IMR-90 (cell line): ENCODE measurements around the gene FNDC5. TPM values are rescaled to one million over a fixed set of nuclear protein-coding genes. Genes with fewer than 3 reads are reported as not detected.
A peak's percentile ranks its signal among the peaks of the same experiment; 100 is the strongest.

Source experiments
- ATAC-seq: fragments of 200-7000 bp; cut with Tn5 transposase; 2 replicates; pipeline ENCODE4 v1.9.1; 2020; ENCODE audit warnings: low read depth, mild to moderate bottlenecking, moderate library complexity
- BruUV-seq: library from RNA; stranded (reverse); fragments of 400-500 nt; replicated peaks from 2 replicates; lab custom pipeline; 2021; lab: Mats Ljungman, UMichigan
- CTCF ChIA-PET: fragments of 300-600 bp; formaldehyde crosslinking; extraction: SDS; loops from one replicate; lab custom pipeline; 2021; ENCODE audit warnings: antibody characterized with exemption; lab: Yijun Ruan, JAX
- POLR2A ChIA-PET: fragments of 300-600 bp; sonication (Branson Sonifier 250); formaldehyde crosslinking; loops from one replicate; lab custom pipeline; 2022; ENCODE audit warnings: antibody characterized with exemption; ENCODE audit not compliant: unreplicated experiment; lab: Charles Lee
- DNase-seq: peaks from one replicate; pipeline ENCODE4 v3.0.0; 2013
- H2AFZ ChIP-seq: replicated peaks from 2 replicates; pipeline ENCODE3; 2013; ENCODE audit warnings: low read length, mild to moderate bottlenecking; ENCODE audit not compliant: poor library complexity
- H2AK5ac ChIP-seq: 2 replicates; pipeline ENCODE4 v1.6.1; 2013; ENCODE audit warnings: low read depth, low read length, inconsistent platforms
- H2AK9ac ChIP-seq: replicated peaks from 2 replicates; pipeline ENCODE3; 2013; ENCODE audit warnings: mild to moderate bottlenecking, low read depth, low read length, moderate library complexity; ENCODE audit not compliant: poor library complexity
- H2BK120ac ChIP-seq: 2 replicates; pipeline ENCODE4 v1.6.1; 2013; ENCODE audit warnings: low read depth, low read length, inconsistent platforms
- H2BK15ac ChIP-seq: 3 replicates; pipeline ENCODE4 v1.6.1; 2013; ENCODE audit warnings: low read depth, low read length, inconsistent platforms
- H2BK20ac ChIP-seq: 2 replicates; pipeline ENCODE4 v1.6.1; 2013; ENCODE audit warnings: low read depth, mild to moderate bottlenecking, inconsistent platforms, low read length, moderate library complexity
- H2BK5ac ChIP-seq: 2 replicates; pipeline ENCODE4 v1.6.1; 2013; ENCODE audit warnings: mild to moderate bottlenecking, low read depth, low read length, inconsistent platforms; ENCODE audit not compliant: poor library complexity, severe bottlenecking
- H3K14ac ChIP-seq: replicated peaks from 2 replicates; pipeline ENCODE4 v1.6.1; 2013; ENCODE audit warnings: low read depth, low read length, inconsistent platforms
- H3K18ac ChIP-seq: 2 replicates; pipeline ENCODE4 v1.6.1; 2013; ENCODE audit warnings: low read depth, low read length, control low read depth
- H3K23ac ChIP-seq: 2 replicates; pipeline ENCODE4 v1.6.1; 2013; ENCODE audit warnings: low read depth, low read length, inconsistent platforms
- H3K27ac ChIP-seq: 2 replicates; pipeline ENCODE4 v1.5.1; 2013; ENCODE audit warnings: mild to moderate bottlenecking, control low read depth, low read length; ENCODE audit not compliant: insufficient read depth
- H3K27me3 ChIP-seq: 2 replicates; pipeline ENCODE4 v1.6.1; 2013; ENCODE audit warnings: low read length; ENCODE audit not compliant: control insufficient read depth, insufficient read depth
- H3K36me3 ChIP-seq: 2 replicates; pipeline ENCODE4 v1.6.1; 2013; ENCODE audit warnings: low read length, mixed read lengths; ENCODE audit not compliant: control insufficient read depth, insufficient read depth
- H3K4ac ChIP-seq: 2 replicates; pipeline ENCODE4 v1.6.1; 2013; ENCODE audit warnings: low read depth, low read length, inconsistent platforms
- H3K4me1 ChIP-seq: 2 replicates; pipeline ENCODE4 v1.6.1; 2013; ENCODE audit warnings: low read length, mixed read lengths; ENCODE audit not compliant: control insufficient read depth, insufficient read depth
- H3K4me2 ChIP-seq: 2 replicates; pipeline ENCODE4 v1.6.1; 2013; ENCODE audit warnings: low read depth, mild to moderate bottlenecking, control low read depth, low read length, moderate library complexity
- H3K4me3 ChIP-seq: 2 replicates; pipeline ENCODE4 v1.5.1; 2013; ENCODE audit warnings: low read depth, mild to moderate bottlenecking, control low read depth, low read length, moderate library complexity; ENCODE audit not compliant: insufficient read depth
- H3K56ac ChIP-seq: 2 replicates; pipeline ENCODE4 v1.6.1; 2013; ENCODE audit warnings: low read length, inconsistent platforms; ENCODE audit not compliant: insufficient read depth; ENCODE audit errors: extremely low read depth
- H3K79me1 ChIP-seq, 2 experiments: 2 replicates each; pipeline ENCODE4 v1.6.1; 2013; ENCODE audit warnings: low read length in 2 of 2, inconsistent platforms in 1 of 2, low read depth in 1 of 2
- H3K9ac ChIP-seq: 2 replicates; pipeline ENCODE4 v1.6.1; 2013; ENCODE audit warnings: low read depth, low read length, control low read depth
- H3K9me1 ChIP-seq: 2 replicates; pipeline ENCODE4 v1.6.1; 2013; ENCODE audit warnings: low read length, inconsistent platforms; ENCODE audit not compliant: insufficient read depth
- H3K9me3 ChIP-seq: 2 replicates; pipeline ENCODE4 v1.6.1; 2013; ENCODE audit warnings: low read length; ENCODE audit not compliant: control insufficient read depth, insufficient read depth
- H4K20me1 ChIP-seq: 2 replicates; pipeline ENCODE4 v1.6.1; 2013; ENCODE audit warnings: low read length, inconsistent platforms; ENCODE audit not compliant: insufficient read depth
- H4K5ac ChIP-seq: 2 replicates; pipeline ENCODE4 v1.6.1; 2013; ENCODE audit warnings: mild to moderate bottlenecking, low read depth, low read length, control low read depth
- H4K8ac ChIP-seq, 2 experiments: 2 replicates each; pipeline ENCODE4 v1.6.1; 2013; ENCODE audit warnings: low read depth in 2 of 2, low read length in 2 of 2, control low read depth in 1 of 2, inconsistent platforms in 1 of 2
- H4K91ac ChIP-seq: 2 replicates; pipeline ENCODE4 v1.6.1; 2013; ENCODE audit warnings: low read depth, low read length, inconsistent platforms; ENCODE audit not compliant: insufficient read depth
- BHLHE40 ChIP-seq: fragments of 150-350 bp; IDR thresholded peaks from 2 replicates; pipeline ENCODE4 v1.6.1; 2016; ENCODE audit warnings: mild to moderate bottlenecking, low read depth, low read length
- CEBPB ChIP-seq: IDR thresholded peaks from 2 replicates; pipeline ENCODE4 v1.6.1; 2012; ENCODE audit warnings: low read depth, low read length, improper control_type of control experiment
- CHD1 ChIP-seq: IDR thresholded peaks from 2 replicates; pipeline ENCODE4 v1.6.1; 2012; ENCODE audit warnings: low read depth, low read length, improper control_type of control experiment
- CTCF ChIP-seq: conservative IDR thresholded peaks from 2 replicates; pipeline ENCODE4 v1.5.1; 2012; ENCODE audit warnings: mild to moderate bottlenecking, low read depth, low read length, improper control_type of control experiment
- ELK1 ChIP-seq: fragments of 150-350 bp; IDR thresholded peaks from 2 replicates; pipeline ENCODE4 v1.6.1; 2016; ENCODE audit warnings: low read depth, mild to moderate bottlenecking, low read length, moderate library complexity, borderline replicate concordance
- FOS ChIP-seq: fragments of 150-350 bp; IDR thresholded peaks from 2 replicates; pipeline ENCODE4 v1.6.1; 2016; ENCODE audit warnings: low read depth, low read length
- MAZ ChIP-seq: IDR thresholded peaks from 2 replicates; pipeline ENCODE4 v1.6.1; 2012; ENCODE audit warnings: low read depth, mild to moderate bottlenecking, low read length, improper control_type of control experiment, moderate library complexity, borderline replicate concordance
- NFE2L2 ChIP-seq: fragments of 150-350 bp; IDR thresholded peaks from 2 replicates; pipeline ENCODE4 v1.6.1; 2016; ENCODE audit warnings: low read depth, mild to moderate bottlenecking, low read length
- POLR2A ChIP-seq: IDR thresholded peaks from 2 replicates; pipeline ENCODE4 v1.6.1; 2012; ENCODE audit warnings: mild to moderate bottlenecking, low read depth, low read length
- RCOR1 ChIP-seq: IDR thresholded peaks from 2 replicates; pipeline ENCODE4 v1.6.1; 2012; ENCODE audit warnings: mild to moderate bottlenecking, low read length, improper control_type of control experiment; ENCODE audit not compliant: insufficient replicate concordance
- RFX5 ChIP-seq: IDR thresholded peaks from 2 replicates; pipeline ENCODE4 v1.8.0; 2012; ENCODE audit warnings: low read depth, mild to moderate bottlenecking, low read length, moderate library complexity
- SMC3 ChIP-seq: fragments of 150-350 bp; IDR thresholded peaks from 2 replicates; pipeline ENCODE4 v1.6.1; 2016; ENCODE audit warnings: low read depth, mild to moderate bottlenecking, antibody characterized with exemption, low read length, moderate library complexity
- USF2 ChIP-seq: fragments of 150-350 bp; IDR thresholded peaks from 2 replicates; pipeline ENCODE4 v1.6.1; 2017; ENCODE audit warnings: mild to moderate bottlenecking, antibody characterized with exemption, low read length, low read depth
- WGBS, 2 experiments: methylation state at CpG; one replicate each; pipeline versions ENCODE4 v1.1.5 to v1.1.7; 2013; ENCODE audit warnings: missing lambda C conversion rate in 2 of 2; ENCODE audit not compliant: insufficient read length in 1 of 2; ENCODE audit errors: extremely low coverage in 2 of 2; 5-methylcytosine and 5-hydroxymethylcytosine counted together
- dilution Hi-C: fragments of 300-500 bp; cut with HindIII; formaldehyde crosslinking; loops from one replicate; pipeline ENCODE4 v1.14.3; 2018; ENCODE audit warnings: low sequenced_read_pairs; ENCODE audit not compliant: unreplicated experiment
- in situ Hi-C: fragments of 300-500 bp; cut with MboI; formaldehyde crosslinking; loops from 3 replicates; pipeline ENCODE4 v1.14.3; 2019; ENCODE audit warnings: low sequenced_read_pairs, inconsistent platforms, mixed read lengths
- intact Hi-C: fragments of 100-400 bp; cut with micrococcal nuclease; formaldehyde crosslinking; loops from 2 replicates; pipeline ENCODE4 v1.10.0; 2022
- polyA plus RNA-seq, 3 experiments: library from polyadenylated mRNA; depleted of rRNA; stranded (reverse); fragments of >200 nt; gene quantifications; 2 replicates each; pipeline ENCODE4 v1.2.3, GENCODE V29; 2012; ENCODE audit warnings: low replicate concordance in 1 of 3
- total RNA-seq: library from RNA; depleted of rRNA; stranded (reverse); fragments of >200 nt; gene quantifications from 2 replicates; pipeline ENCODE4 v1.2.3, GENCODE V29; 2012

The FNDC5 gene
- total and polyA plus RNA-seq, 2 of the 4 experiments (the other 2 are of a cell fraction): 1.2 to 1.6 TPM

GRCh38 chr1:32890516-32891240 is 20.0 kb upstream of the FNDC5 start:
- no peak for ATAC-seq
- no peak overlapping the region for H2AFZ ChIP-seq
- H3K4ac ChIP-seq: no peak overlapping the region
- no peak overlapping the region for H4K8ac ChIP-seq
- no peak overlapping the region for H3K27ac ChIP-seq
- no peak overlapping the region for H4K5ac ChIP-seq
- DNase-seq: no peak
- intact Hi-C loops (no loop called here), in situ Hi-C loops (no loop called here), dilution Hi-C loops (no loop called here)
- H3K9me1 ChIP-seq: peaks cover 4% of the 10 kb centered on the region; the same call in 1 of the 2 replicates
- peaks cover 49% of the 10 kb centered on the region for H3K27me3 ChIP-seq
- H2BK5ac ChIP-seq: no peak overlapping the region
- H4K91ac ChIP-seq: no peak overlapping the region
- no peak overlapping the region for H2BK15ac ChIP-seq
- no peak overlapping the region for H2BK20ac ChIP-seq
- H3K36me3 ChIP-seq: no peaks in the 10 kb centered on the region; the same call in 1 of the 2 replicates
- CTCF ChIA-PET: interaction anchor here (1.6 kb wide), 1 partner anchor 14 kb away, joined by 4 read pairs; no protein-coding TSS in a partner anchor
- no peak overlapping the region for H2AK5ac ChIP-seq
- BruUV-seq: no TSS peak
- no peaks in the 10 kb centered on the region; the same call in 1 of the 2 replicates for H3K4me1 ChIP-seq
- H3K4me2 ChIP-seq: no peak overlapping the region
- H3K4me3 ChIP-seq: no peak overlapping the region
- no peak overlapping the region for H3K56ac ChIP-seq
- H3K14ac ChIP-seq: no peak overlapping the region
- H3K79me1 ChIP-seq: no peaks in the 10 kb centered on the region
- POLR2A ChIA-PET: no interaction called here
- H2AK9ac ChIP-seq: peak overlapping the region; percentile 16
- H3K9me3 ChIP-seq: peaks cover 2% of the 10 kb centered on the region; the same call in 1 of the 2 replicates
- 50% methylated on average over 1 of the region's 7 CpGs; no CpG with 5 or more reads in 1 of the 2 experiments for WGBS, 2 experiments
- no peak overlapping the region for H3K23ac ChIP-seq
- TF ChIP-seq MAZ: no peak
- no peak for TF ChIP-seq RCOR1
- no peak for TF ChIP-seq CEBPB
- TF ChIP-seq ELK1: no peak
- TF ChIP-seq BHLHE40: no peak
- no peak for TF ChIP-seq NFE2L2
- TF ChIP-seq RFX5: no peak
- no peak for TF ChIP-seq POLR2A
- no peak for TF ChIP-seq CHD1
- TF ChIP-seq CTCF: no peak
- TF ChIP-seq FOS: no peak
- no peak for TF ChIP-seq SMC3
- no peak for TF ChIP-seq USF2
- H2BK120ac ChIP-seq: no peak overlapping the region
- peaks cover 3% of the 10 kb centered on the region; the same call in 1 of the 2 replicates for H4K20me1 ChIP-seq
- no peak overlapping the region for H3K18ac ChIP-seq
- H3K9ac ChIP-seq: no peak overlapping the region
